NCI-H460 (cell line): ENCODE measurements around the gene CACNA2D3. TPM values are rescaled to one million over a fixed set of nuclear protein-coding genes. Genes with fewer than 3 reads are reported as not detected.

Experiments used
- DNase-seq: peaks from one replicate; pipeline ENCODE4 v3.0.0-alpha.2; 2016; ENCODE audit warnings: low read depth; ENCODE audit errors: extremely low read depth
- total RNA-seq: library from RNA; depleted of rRNA; stranded (reverse); fragments of >200 nt; shearing (Covaris generic); gene quantifications from 2 replicates; pipeline ENCODE4 v1.2.3, GENCODE V29; 2014

The CACNA2D3 gene
- total RNA-seq, 1 experiment from 2014 or later: 10.8 TPM

DNA sequence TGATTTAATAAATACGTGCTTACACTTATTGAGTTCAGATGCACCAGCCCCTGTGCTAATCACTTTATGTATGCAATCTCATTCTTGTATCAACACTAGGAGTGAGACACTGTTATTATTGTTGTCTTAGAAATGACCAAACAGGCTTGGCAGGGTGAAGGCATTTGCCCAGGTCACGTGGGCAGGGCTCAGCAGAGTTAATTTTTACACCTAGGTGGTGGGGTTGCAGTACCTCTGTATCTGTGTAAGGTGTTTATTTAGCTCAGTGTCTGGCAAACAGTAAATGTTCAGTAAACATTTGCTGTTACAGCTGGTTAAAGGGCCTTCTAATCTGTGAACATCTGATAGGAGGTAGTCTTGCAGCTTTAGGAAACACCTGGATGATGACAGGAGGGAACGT is 200.0 kb downstream of the CACNA2D3 start:
- peak; percentile 67 for DNase-seq

- no peak for DNase-seq
These were observed 201.8 kb downstream of the CACNA2D3 start for GRCh38 chr3:54324103-54324502.

DNA sequence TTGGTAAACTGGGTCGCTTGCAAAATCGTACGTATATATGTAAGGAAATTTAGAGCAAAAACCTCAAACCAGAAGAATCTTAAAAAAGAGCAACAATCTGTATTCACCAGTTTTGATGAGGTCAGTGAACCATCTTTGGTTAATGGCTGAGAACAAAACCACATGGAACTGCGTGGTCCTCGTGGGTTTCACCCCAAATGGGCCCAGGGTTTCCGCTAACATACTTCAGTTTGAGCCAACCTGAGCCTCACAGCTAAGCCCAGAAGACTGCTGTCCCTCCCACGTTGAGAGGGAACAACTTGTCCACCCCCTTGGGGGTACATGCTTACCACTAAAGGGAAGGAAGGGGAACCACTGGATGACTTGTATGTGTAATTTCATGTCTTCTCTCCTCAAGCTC is 204.6 kb downstream of the CACNA2D3 start:
- DNase-seq: no peak

GRCh38 chr3:54331341-54331740 is 209.0 kb downstream of the CACNA2D3 start:
- DNase-seq: no peak

DNA sequence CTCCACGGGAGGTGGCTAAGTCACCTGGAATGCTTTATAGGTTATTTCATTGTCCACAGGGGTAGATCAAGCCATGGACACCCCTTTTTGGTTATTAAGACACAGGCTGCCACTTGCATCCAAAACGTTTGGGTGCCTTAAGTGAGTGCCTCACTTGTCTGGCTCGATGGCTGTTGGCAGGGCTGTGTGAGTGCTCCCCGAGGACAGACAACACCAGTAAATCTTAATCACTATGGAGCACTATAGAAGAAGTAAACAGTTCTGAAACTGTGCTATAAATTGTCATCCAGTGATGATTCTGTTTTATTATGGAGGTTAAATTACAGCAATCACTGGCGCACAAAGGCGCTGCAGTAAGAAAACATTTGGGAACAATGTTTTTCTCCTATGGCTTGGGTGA is 215.5 kb downstream of the CACNA2D3 start:
- DNase-seq: no peak

- no peak for DNase-seq
These were observed 217.3 kb downstream of the CACNA2D3 start for GRCh38 chr3:54339608-54340007.

DNA sequence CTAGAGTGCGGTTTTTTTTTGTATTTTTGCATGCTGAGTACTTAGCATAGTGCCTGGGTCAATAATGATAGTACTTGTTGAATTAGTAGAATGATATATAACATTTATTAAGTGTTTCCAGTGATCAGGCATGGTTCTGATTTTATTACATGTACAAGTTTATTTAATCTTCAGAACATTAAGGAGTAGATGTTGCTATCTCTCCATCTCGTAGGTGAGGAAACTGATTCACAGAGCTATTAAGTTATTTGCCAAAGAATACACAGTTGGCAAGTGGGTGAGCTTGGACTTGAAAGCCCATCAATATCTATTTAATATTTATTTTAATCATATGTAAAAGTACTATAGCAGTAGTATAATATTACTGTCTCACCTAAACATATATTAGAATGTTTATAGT is 219.5 kb downstream of the CACNA2D3 start:
- no peak for DNase-seq

DNA sequence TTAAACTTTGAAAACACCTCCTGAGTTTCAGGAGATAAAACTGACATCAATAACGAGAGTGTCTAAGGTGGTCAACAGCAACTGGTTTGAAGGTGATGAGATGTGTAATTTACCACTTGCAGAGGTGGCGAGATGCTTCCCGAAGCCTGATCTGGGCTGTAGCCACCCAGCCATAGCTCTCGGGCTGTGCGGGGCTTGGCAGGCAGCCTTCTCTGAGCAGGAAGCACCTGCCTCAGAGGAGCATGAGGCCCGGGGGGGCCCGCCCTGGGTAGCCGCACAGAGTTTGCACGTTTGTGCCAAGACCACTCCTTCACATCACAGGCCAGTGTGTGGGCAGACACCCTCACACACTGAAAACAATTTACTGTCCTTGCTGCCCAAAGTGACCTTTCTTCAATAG is 220.3 kb downstream of the CACNA2D3 start:
- no peak for DNase-seq

- DNase-seq: no peak
These were observed 221.1 kb downstream of the CACNA2D3 start for GRCh38 chr3:54343495-54343894.

DNA sequence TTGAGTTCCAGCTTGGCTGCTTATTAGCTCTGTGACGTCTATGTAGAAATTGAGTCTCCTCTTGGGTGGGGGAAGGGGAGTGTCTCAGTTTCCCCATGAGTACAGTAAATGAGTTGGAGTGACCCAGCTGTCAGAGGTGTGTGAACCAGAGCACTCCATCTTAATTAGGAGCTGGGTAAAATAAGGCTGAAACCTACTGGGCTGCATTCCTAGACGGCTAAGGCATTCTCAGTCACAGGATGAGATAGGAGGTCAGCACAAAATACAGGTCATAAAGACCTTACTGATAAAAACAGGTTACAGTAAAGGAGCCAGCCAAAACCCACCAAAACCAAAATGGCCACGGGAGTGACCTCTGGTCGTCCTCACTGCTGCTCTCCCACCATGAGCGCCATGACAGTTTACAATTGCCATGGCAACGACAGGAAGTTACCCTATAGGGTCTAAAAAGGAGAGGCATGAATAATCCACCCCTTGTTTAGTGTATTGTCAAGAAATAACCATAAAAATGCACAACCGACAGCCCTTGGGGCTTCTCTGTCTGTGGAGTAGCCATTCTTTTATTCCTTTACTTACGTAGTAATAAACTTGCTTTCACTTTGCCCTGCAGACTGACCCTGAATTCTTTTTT is 222.4 kb downstream of the CACNA2D3 start:
- DNase-seq: no peak

DNA sequence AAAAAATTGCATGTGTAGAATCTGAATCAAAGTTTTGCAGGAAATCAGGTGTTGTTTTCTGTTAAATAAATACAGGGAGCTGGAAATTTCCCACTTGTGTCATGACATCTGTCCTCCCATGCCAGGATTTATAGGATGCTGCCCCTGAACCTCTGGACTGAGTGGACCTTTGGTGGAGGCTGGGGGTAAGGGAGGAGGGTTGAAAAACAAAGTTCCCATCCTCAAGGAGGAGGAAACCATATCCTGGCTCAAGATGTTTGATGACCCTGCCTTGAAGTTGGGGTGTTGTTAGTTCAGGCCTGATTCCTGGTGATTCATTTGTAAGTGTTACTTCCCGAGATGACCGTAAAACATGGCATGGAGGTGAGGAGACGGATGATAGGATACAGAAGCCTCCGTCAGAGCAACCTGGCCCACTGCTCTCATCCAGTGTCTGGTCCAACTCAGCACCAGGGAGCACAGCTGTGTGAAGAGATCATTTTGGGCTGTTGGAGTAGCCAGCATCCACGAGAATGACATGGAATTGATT is 223.6 kb downstream of the CACNA2D3 start:
- DNase-seq: no peak

- no peak for DNase-seq
These were observed 224.7 kb downstream of the CACNA2D3 start for GRCh38 chr3:54347060-54347459.

DNA sequence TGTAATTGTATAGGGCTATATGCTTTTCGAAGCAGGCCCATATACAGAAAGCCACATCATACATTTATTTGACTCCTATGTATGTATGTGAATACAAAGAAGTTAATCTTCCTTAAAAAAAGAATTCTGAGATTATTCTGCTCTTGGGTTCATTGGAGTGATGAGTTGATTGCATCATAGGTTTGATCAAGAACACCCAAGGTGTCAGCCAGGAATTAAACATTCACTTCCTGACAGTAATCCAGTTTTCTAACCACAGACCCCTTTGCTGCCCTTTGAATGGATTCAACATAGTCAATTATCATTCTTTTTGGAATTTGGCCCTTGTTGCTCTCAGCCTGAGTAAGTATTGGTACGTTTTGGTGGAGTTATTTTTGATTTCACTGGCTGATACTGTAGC is 225.6 kb downstream of the CACNA2D3 start:
- DNase-seq: no peak

DNA sequence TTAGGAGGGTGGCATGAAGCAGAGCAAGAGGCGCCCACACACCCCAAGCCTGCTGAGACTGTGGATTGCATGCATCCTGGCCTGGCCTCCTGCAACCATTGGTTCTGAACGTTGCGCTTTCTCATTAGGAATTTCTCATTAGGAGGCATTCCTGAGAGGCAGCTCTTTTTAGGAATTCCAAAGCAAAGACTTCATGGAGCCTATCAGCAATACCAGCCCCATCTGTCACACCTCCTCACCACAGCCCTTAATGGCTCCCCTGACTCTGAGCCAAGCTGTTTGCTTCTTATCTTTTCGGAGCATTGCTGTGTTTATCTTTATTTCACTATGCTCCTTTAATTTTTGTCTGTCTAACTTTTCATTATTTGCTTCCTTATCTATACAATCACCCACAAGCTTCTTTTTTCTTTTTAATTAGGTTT is 226.9 kb downstream of the CACNA2D3 start:
- no peak for DNase-seq

- DNase-seq: no peak
These were observed 227.3 kb downstream of the CACNA2D3 start for GRCh38 chr3:54349691-54350090.

DNA sequence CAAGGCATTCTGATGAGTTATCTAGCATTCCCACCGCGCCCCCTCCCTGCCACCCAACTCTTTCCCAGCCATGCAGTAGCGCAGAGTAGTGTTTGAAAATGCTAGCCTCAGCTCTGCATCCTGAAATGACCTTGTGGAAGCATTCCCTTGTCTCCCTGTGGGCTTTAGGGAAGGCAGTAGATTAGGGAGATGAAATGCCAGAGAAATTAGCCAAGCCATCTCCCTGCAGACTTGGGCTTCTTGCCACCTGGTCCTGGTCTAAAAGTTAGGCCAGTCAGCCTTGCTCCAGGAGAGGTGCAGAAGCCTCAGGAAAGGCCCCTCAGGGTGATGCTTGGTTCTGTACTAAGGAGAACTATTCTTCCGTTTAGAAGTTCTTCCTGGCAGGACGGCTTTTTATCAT is 231.2 kb downstream of the CACNA2D3 start:
- no peak for DNase-seq

DNA sequence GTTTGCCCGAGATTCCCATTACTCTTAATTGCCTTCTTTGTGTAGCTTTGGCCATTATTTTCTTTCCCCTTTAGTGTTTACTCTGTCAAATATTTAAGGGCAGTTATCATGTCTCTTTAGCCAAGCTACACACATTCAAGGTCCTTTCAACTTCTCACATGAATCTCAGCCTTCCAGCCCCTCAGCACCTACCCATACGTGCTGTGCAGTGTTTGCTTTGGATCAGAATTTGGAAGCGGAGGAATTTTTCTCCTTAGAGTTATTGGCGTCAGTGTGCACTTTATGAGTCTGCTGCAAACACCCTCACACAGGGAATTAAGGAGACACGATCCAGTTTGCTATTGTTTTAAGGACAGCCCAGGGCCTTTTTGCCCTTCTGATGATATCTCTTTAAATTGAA is 231.6 kb downstream of the CACNA2D3 start:
- DNase-seq: peak; percentile 87

GRCh38 chr3:54355800-54356199 is 233.4 kb downstream of the CACNA2D3 start:
- peak; percentile 50 for DNase-seq

DNA sequence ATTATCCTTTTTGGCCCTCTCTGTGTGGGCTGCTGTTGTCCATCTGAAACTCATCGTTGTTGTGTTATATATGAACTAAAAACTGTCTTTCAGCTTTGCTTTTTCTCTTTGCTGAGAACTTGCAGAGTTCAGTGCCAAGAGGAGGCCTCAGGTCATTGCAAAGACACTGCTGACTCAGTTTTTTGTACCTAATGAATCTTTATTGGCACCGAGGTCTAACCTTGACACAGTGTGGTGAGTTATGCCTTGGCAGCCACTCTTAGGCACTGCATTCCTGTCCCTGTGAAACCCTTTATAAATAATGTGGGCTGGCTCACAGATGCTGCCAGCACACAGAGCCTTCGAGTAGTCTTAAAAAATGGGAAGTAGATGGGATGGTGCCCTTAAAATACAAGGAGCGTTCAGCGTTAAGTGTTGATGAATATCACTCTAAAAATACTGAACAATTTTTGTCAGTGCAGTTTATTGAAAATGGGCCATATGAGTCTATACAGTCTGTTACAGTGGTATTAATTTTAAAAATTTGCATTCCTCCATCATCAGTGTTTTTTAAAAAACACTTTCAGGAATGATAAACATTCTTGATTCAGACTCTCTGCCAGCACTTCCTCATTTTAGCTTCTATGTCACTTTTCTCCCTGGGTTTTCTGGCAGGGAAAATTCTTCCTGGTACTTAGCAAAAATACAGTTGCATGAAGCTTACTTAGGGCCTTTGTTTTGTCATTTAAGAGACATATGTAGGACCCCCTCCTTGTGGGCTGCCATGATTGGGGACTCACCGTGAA is 234.1 kb downstream of the CACNA2D3 start:
- peak; percentile 77 for DNase-seq

DNA sequence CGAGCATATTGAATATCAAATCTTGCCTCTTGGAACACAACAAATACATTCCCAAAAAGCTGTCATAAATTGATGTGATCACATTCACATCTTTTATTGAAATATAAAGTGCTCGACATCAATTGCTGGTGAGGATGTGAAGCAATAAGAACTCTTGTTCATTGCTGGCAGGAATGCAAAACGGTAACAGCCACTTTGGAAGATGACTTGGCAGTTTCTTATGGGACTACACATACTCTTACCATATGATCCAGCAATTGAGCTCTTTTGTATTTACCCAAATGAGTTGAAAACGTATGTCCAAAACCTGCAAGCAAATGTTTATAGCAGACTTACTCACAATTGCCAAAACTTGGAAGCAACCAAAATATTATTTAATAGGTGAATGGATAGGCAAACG is 234.9 kb downstream of the CACNA2D3 start:
- peak; percentile 82 for DNase-seq

GRCh38 chr3:54358316-54358715 is 236.0 kb downstream of the CACNA2D3 start:
- peak; percentile 71 for DNase-seq
